COR-L47 (cell line): ENCODE results near the gene CHMP5.
A peak's percentile ranks its signal among the peaks of the same experiment; 100 is the strongest.

ENCODE experiments used
- DNase-seq: peaks from one replicate; lab custom pipeline; 2025; lab: John Stamatoyannopoulos, UW

Gene CHMP5

DNA sequence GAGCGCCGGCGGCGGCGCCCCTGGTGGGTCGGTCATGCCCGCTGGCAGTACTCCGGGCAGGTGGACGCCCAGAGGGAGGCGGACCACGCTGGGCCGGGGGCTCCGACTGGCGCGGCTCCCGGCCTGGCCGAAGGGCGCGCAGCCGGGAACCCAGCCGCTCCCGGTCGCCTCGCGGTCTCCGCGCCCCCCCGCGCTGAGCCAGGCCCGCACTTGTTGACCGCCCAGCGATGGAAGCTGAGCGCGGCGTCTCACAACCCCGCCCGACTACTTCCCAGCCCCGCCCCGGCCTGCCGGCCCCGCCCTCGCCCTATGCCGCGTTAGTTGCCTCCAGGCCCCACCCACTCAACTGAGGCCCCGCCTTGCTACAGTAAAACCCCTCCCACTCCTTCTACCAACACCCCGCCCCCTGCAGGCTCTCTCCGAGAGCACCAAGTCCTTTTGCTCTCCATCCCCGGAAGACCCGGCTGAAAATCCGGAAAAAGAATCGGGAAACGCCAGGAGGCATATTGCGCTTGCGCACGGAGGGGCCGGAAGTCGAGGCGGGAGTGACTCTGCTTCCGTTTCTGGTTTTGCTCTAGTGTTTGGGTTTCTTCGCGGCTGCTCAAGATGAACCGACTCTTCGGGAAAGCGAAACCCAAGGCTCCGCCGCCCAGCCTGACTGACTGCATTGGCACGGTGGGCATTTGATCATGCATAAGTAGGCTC is at the start of gene CHMP5, which contains the start of gene BAG1:
TSS of gene CHMP5 (plus strand) at position 577 of the 705 bp plus-strand sequence. CDS start at position 607, 30 bp downstream.
TSS of gene BAG1 (minus strand) at position 236 of the 705 bp plus-strand sequence.
- DNase-seq = peak; percentile 99

GRCh38 chr9:33220681-33221567 is 43.9 kb upstream of the CHMP5 start:
- DNase-seq = no peak

DNA sequence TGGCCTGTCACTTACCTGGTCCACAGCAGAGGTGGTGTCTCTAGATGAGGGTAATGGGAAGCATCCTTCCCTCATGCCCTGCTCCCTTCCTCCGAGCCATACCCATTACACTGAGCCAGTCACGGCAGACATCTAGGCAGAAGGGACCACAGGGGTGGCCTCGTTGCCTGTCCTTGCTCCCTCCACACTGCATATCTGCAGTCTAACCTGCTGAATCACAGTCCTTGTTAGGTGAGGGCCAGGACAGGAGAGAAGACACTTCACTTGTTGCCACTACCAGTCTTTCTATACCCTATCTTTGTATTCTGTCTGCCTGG is 43.3 kb upstream of the CHMP5 start:
- DNase-seq = no peak

DNA sequence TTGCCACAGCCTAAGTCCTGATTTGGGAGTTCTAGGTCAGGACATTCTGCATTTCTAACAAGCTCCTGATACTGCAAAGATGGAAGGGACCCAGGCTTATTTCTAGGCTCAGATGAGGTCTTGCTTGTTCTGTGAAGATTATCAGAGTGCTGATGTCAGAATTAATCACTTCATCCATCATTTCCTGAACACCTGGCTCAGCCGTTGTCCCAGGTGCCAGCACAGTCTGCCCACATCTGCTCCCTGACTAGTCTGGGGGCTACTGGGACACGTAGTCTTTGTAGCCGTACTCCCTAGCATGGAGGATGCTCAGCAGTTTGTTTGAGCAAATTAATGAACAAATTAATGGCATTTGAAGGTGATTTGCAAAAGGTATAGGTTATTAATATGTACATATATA is 42.8 kb upstream of the CHMP5 start:
- no peak for DNase-seq

DNA sequence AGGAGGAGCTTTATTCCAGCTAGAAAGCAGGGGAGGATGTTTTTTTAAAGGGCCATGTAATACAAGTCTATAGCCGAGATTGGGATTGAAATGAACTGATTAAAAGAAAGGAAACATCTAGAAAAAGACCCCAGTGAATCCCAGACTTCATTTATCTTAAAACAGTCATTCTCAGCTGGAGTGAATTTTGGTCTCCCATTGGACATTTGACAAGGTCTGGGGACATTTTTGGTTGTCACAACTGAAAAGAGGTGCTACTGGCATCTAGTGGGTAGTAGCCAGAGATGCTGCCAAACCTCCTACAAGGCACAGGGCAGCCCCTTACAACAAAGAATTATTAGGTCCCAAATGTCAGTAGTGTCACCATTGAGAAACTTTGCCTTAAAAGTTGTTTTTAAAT is 41.2 kb upstream of the CHMP5 start:
- DNase-seq = peak; percentile 2

GRCh38 chr9:33225319-33226147 is 39.3 kb upstream of the CHMP5 start:
- DNase-seq = peak; percentile 40

- no peak for DNase-seq
These were observed 37.8 kb upstream of the CHMP5 start for GRCh38 chr9:33227008-33227398.

DNA sequence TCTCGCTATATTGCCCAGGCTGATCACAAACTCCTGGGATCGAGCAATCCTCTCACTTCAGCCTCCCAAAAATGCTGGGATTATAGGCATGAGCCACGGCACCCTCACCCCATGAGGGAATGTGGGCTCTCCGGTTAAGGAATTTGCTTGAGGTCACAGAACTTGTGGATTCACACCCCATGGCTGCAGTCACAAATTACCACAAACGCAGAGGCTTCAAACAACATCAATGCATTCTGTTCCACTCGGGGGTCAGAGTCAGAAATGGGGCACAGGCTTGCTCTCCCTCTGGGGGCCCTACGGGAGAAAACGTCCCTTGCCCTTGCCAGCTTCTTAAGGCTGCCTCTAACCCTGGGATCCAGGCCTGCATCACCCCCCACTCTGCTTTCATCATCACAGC is 37.1 kb upstream of the CHMP5 start:
- DNase-seq = no peak

GRCh38 chr9:33228606-33229005 is 36.2 kb upstream of the CHMP5 start:
- no peak for DNase-seq

- peak; percentile 85 for DNase-seq
These were observed 35.3 kb upstream of the CHMP5 start for GRCh38 chr9:33229359-33230114.

GRCh38 chr9:33230756-33231622 is 33.9 kb upstream of the CHMP5 start:
- DNase-seq = no peak

DNA sequence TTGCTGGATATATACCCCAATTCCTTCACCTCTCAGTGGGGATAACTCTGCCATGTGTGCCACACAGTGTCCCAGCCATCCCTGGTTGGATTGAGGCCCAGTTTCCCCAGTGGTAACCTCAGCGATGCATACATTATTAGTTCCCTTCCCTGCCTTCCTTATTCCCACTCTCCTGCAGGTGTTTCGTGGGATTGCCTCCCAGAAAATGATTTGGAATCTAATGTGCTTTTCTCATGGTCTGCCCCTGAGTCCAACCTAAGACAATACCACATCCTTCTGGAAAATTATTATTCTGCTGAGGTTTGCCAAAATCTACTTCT is 33.3 kb upstream of the CHMP5 start:
- no peak for DNase-seq

- DNase-seq = no peak
These were observed 32.0 kb upstream of the CHMP5 start for GRCh38 chr9:33232815-33233214.

- DNase-seq = peak; percentile 82
These were observed 31.1 kb upstream of the CHMP5 start for GRCh38 chr9:33233626-33234342.

DNA sequence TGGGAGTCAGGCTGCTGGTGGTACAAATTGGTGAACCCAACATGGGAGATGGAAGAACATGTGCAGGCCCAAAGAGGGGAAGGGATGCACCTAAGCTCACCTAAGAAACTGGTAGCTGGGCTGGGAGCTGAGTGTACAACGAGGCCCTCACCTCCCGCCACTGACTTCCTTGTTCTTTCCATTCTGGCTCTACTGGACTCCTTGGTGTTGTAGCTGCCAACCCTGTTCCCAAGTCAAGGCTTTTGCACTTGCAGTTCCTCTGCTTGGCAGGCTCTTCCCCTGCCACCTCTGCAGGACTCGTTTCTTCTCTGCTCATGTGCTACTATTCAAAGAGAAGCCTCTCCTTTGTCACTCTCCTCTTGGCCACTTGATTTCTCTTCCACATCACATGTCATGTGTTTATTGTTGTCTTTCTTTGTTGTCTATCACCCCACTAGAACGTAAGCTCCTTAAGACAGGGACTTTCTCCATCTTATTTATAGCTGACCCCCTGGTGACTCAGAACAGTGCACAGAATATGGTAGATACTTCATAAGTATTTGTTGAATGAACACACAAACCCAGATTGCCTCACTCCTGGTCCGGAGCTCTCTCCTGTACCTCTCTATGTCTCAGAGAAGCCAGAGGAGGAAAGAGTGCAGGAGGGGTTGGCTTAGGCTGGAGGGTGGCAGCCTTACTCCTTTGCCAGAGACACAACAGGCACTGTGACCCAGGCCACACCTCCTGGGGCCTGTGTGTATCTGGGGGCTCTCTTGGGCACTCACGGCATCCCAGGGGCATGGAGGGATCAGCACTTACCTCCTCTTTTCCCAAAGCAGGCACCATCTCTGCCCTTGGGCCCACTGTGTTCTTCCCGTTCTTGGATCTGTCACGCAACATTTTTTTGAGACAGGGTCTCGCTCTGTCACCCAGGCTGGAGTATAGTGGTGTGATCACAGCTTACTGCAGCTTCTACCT is 30.1 kb upstream of the CHMP5 start:
- no peak for DNase-seq

GRCh38 chr9:33236571-33236970 is 28.3 kb upstream of the CHMP5 start:
- DNase-seq = no peak

GRCh38 chr9:33239921-33240320 is 24.9 kb upstream of the CHMP5 start, which contains the start of gene SPINK4:
Gene SPINK4, plus strand, starts transcription at chr9:33240167. Its CDS starts 42 bp downstream, at chr9:33240209.
- no peak for DNase-seq

GRCh38 chr9:33241298-33241697 is 23.6 kb upstream of the CHMP5 start:
- DNase-seq = no peak

DNA sequence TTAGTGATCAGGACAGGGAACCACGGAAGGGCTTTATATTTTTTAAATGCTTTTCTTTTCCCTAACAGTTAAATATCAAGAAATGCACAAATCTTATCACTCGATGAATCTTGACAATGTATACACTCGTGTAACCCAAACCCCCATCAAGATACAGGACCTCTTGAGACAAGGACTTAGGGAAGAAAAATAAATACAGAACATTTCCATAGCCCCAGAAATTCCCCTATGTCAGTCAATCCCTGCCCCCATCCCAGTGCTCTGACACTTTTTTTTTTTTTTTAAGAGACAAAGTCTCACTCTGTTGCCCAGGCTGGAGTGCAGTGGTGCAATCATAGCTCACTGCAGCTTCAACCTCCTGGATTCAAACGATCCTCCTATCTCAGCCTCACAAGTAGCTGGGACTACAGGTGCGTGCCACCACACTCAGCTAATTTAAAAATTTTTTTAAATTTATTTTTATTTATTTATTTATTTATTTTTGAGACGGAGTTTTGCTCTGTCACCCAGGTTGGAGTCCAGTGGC is 22.2 kb upstream of the CHMP5 start:
- no peak for DNase-seq
